Measurements from ENCODE around the gene KIF21B.

DNA sequence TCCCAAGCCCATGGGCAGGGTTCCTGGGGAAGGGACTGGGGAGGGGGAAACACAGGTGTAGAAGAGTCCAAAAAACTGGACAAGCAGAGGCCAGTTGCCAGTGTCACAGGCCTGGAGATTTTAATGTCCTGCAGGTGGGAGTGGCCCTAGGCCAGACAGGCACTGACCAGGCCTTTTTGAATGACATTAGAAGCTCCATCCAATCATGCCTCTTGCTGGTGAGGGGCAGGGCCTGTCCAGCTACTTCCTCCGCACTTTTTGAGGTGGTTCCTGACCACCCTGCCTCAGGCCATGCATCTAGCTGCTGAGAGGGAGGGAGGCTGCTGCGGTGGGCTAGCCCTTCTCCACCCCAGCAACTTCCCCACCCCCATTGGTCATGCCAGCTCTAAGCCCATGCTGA lies 15.9 kb upstream of the KIF21B start:
- no peak for TF ChIP-seq CTCF (IDR thresholded peaks at IDR 0.05)
- TF ChIP-seq POLR2A (IDR thresholded peaks at IDR 0.05): no peak
- no peak for TF ChIP-seq EP300 (IDR thresholded peaks at IDR 0.05)
